Hepatocyte (in vitro differentiated cells): ENCODE data around the gene PLOD1. TPM values are rescaled to one million over a fixed set of nuclear protein-coding genes. Genes with fewer than 3 reads are reported as not detected.

Experiments used
- DNase-seq: peaks from one replicate; pipeline ENCODE4 v3.0.0-alpha.2; 2016; ENCODE audit warnings: low spot score
- H2AFZ ChIP-seq: fragments of 200-600 bp; sonication (generic); 2 replicates; pipeline ENCODE4 v1.6.0; 2016; ENCODE audit warnings: antibody characterized with exemption, mild to moderate bottlenecking
- H3K27ac ChIP-seq: fragments of 200-600 bp; sonication (generic); 2 replicates; pipeline ENCODE4 v1.5.1; 2016; ENCODE audit warnings: mild to moderate bottlenecking
- H3K27me3 ChIP-seq: fragments of 200-600 bp; sonication (generic); 2 replicates; pipeline ENCODE4 v1.6.1; 2016
- H3K36me3 ChIP-seq: fragments of 200-600 bp; sonication (generic); replicated peaks from 2 replicates; pipeline ENCODE4 v1.5.1; 2016; ENCODE audit warnings: low read depth; ENCODE audit not compliant: insufficient read depth
- H3K4me1 ChIP-seq: fragments of 200-600 bp; sonication (generic); 2 replicates; pipeline ENCODE4 v1.5.1; 2016; ENCODE audit warnings: mild to moderate bottlenecking, moderate library complexity; ENCODE audit not compliant: insufficient read depth
- H3K4me2 ChIP-seq: fragments of 200-600 bp; sonication (generic); 2 replicates; pipeline ENCODE4 v1.6.0; 2016
- H3K4me3 ChIP-seq: fragments of 200-600 bp; sonication (generic); 2 replicates; pipeline ENCODE4 v1.5.1; 2016; ENCODE audit warnings: mild to moderate bottlenecking
- H3K79me2 ChIP-seq: fragments of 200-600 bp; sonication (generic); 2 replicates; pipeline ENCODE4 v1.6.0; 2017; ENCODE audit warnings: mild to moderate bottlenecking
- H3K9me2 ChIP-seq: fragments of 200-600 bp; sonication (generic); replicated peaks from 2 replicates; pipeline ENCODE4 v1.6.0; 2017; ENCODE audit warnings: mild to moderate bottlenecking; ENCODE audit not compliant: insufficient read depth
- H3K9me3 ChIP-seq: fragments of 200-600 bp; sonication (generic); 2 replicates; pipeline ENCODE4 v1.5.1; 2016; ENCODE audit warnings: low read depth, mild to moderate bottlenecking
- H4K20me1 ChIP-seq: fragments of 200-600 bp; sonication (generic); 2 replicates; pipeline ENCODE4 v1.6.0; 2016; ENCODE audit warnings: mild to moderate bottlenecking; ENCODE audit not compliant: insufficient read depth, poor library complexity, severe bottlenecking
- CTCF ChIP-seq: fragments of 200-600 bp; sonication (generic); IDR thresholded peaks from 2 replicates; pipeline ENCODE4 v1.5.1; 2016; ENCODE audit warnings: antibody characterized with exemption, mild to moderate bottlenecking; ENCODE audit not compliant: poor library complexity
- EZH2 ChIP-seq: fragments of 200-600 bp; sonication (generic); IDR thresholded peaks from 2 replicates; pipeline ENCODE4 v1.6.1; 2016; ENCODE audit warnings: antibody characterized with exemption, mild to moderate bottlenecking, borderline replicate concordance
- EZH2phosphoT487 ChIP-seq: fragments of 200-600 bp; sonication (generic); IDR thresholded peaks from one replicate; pipeline ENCODE4 v1.6.1; 2018; ENCODE audit warnings: antibody characterized with exemption, mild to moderate bottlenecking, low read depth, moderate library complexity; ENCODE audit not compliant: unreplicated experiment, severe bottlenecking
- WGBS: methylation state at CpG from one replicate; pipeline ENCODE4 v1.1.6; 2016; ENCODE audit warnings: low lambda C conversion rate; ENCODE audit errors: missing lambda C conversion rate; 5-methylcytosine and 5-hydroxymethylcytosine counted together
- polyA plus RNA-seq: library from polyadenylated mRNA; unstranded; fragments of >200 nt; fragmentation: Nextera tagmentation; extraction: Ambion mirVana; gene quantifications from 2 replicates; pipeline ENCODE4 v1.2.1, GENCODE V29; 2016
- small RNA-seq: library from RNA; depleted of rRNA; stranded (forward); fragments of <200 nt; gene quantifications from one replicate; pipeline ENCODE3, GENCODE V24; 2014
- total RNA-seq: library from RNA; depleted of rRNA; stranded (reverse); fragments of >200 nt; gene quantifications from 2 replicates; pipeline ENCODE4 v1.2.3, GENCODE V29; 2014

PLOD1 gene
- total and polyA plus RNA-seq, 2 experiments from 2014 or later, result 184 to 200 TPM

- WGBS, result 100% methylated on average over 13 of the region's 14 CpGs
- no peak overlapping the region for H2AFZ ChIP-seq
Observed at GRCh38 chr1:12022036-12022435, 87.5 kb downstream of the PLOD1 start.

More at GRCh38 chr1:12022036-12022435, 87.5 kb downstream of the PLOD1 start:
- no peaks in the 10 kb centered on the region for H3K9me2 ChIP-seq
- no peak overlapping the region for H3K4me3 ChIP-seq
- DNase-seq, result no peak
- H3K4me2 ChIP-seq, result no peak overlapping the region
- no peaks in the 10 kb centered on the region for H3K9me3 ChIP-seq
- no peak for TF ChIP-seq EZH2
- no peak for TF ChIP-seq CTCF
- TF ChIP-seq EZH2phosphoT487, result no peak
- H3K79me2 ChIP-seq, result peaks cover 17% of the 10 kb centered on the region
- H3K36me3 ChIP-seq, result no peaks in the 10 kb centered on the region
- H3K4me1 ChIP-seq, result peaks cover 7% of the 10 kb centered on the region
- no peaks in the 10 kb centered on the region for H3K27me3 ChIP-seq
- H4K20me1 ChIP-seq, result no peaks in the 10 kb centered on the region
- no peak overlapping the region for H3K27ac ChIP-seq

Small RNA genes lying within 50 kb of the gene (small RNA-seq; reads per million reads assigned to genes)
- gene AL096840.1 (not detected), gene RF00019 (not detected), gene RNU5E-4P (4.3 reads per million, percentile 92 among the genes with 10 or more reads in this experiment)

Other genes starting within 250 kb of the PLOD1 start
- 0.16 and 0.60 TPM in 2 replicates for gene DRAXIN, start 243.0 kb upstream of the PLOD1 start, total RNA-seq
- 0.28 TPM in 1 of 2 replicates, not detected in the other for gene DRAXIN, start 243.0 kb upstream of the PLOD1 start, polyA plus RNA-seq
- 30.5 and 34.2 TPM in 2 replicates for gene AGTRAP, start 198.6 kb upstream of the PLOD1 start, total RNA-seq
- gene AGTRAP, start 198.6 kb upstream of the PLOD1 start, polyA plus RNA-seq, result 71.9 and 77.5 TPM in 2 replicates
- not detected in 2 replicates for gene C1orf167, start 172.5 kb upstream of the PLOD1 start, total RNA-seq
- gene C1orf167, start 172.5 kb upstream of the PLOD1 start, polyA plus RNA-seq, result 0.37 TPM in 1 of 2 replicates, not detected in the other
- gene MTHFR, start 128.8 kb upstream of the PLOD1 start, total RNA-seq, result 29.3 and 31.0 TPM in 2 replicates
- gene MTHFR, start 128.8 kb upstream of the PLOD1 start, polyA plus RNA-seq, result 17.6 and 25.7 TPM in 2 replicates
- 14.1 and 15.3 TPM in 2 replicates for gene CLCN6, start 128.5 kb upstream of the PLOD1 start, total RNA-seq
- 23.6 and 34.2 TPM in 2 replicates for gene CLCN6, start 128.5 kb upstream of the PLOD1 start, polyA plus RNA-seq
- gene NPPA, start 86.9 kb upstream of the PLOD1 start, total RNA-seq, result not detected in 2 replicates
- gene NPPA, start 86.9 kb upstream of the PLOD1 start, polyA plus RNA-seq, result 0.22 and 1.1 TPM in 2 replicates
- gene NPPB, start 75.8 kb upstream of the PLOD1 start, total RNA-seq, result 1.6 and 3.9 TPM in 2 replicates
- 4.3 and 6.7 TPM in 2 replicates for gene NPPB, start 75.8 kb upstream of the PLOD1 start, polyA plus RNA-seq
- 63.6 and 73.1 TPM in 2 replicates for gene KIAA2013, start 8.3 kb upstream of the PLOD1 start, total RNA-seq
- gene KIAA2013, start 8.3 kb upstream of the PLOD1 start, polyA plus RNA-seq, result 85.1 and 85.5 TPM in 2 replicates
- 45.1 and 54.3 TPM in 2 replicates for gene MFN2, start 45.7 kb downstream of the PLOD1 start, total RNA-seq
- gene MFN2, start 45.7 kb downstream of the PLOD1 start, polyA plus RNA-seq, result 35.1 and 43.1 TPM in 2 replicates
- 20.6 TPM in 2 replicates for gene MIIP, start 84.8 kb downstream of the PLOD1 start, total RNA-seq
- 39.6 and 45.2 TPM in 2 replicates for gene MIIP, start 84.8 kb downstream of the PLOD1 start, polyA plus RNA-seq
- not detected in 2 replicates for gene TNFRSF8, start 128.6 kb downstream of the PLOD1 start, total RNA-seq
- not detected in 2 replicates for gene TNFRSF8, start 128.6 kb downstream of the PLOD1 start, polyA plus RNA-seq
- gene TNFRSF1B, start 232.3 kb downstream of the PLOD1 start, total RNA-seq, result 4.1 and 13.4 TPM in 2 replicates
- 3.0 and 4.3 TPM in 2 replicates for gene TNFRSF1B, start 232.3 kb downstream of the PLOD1 start, polyA plus RNA-seq